ENCODE results near the gene DNAJC27.

The DNAJC27 gene

DNA sequence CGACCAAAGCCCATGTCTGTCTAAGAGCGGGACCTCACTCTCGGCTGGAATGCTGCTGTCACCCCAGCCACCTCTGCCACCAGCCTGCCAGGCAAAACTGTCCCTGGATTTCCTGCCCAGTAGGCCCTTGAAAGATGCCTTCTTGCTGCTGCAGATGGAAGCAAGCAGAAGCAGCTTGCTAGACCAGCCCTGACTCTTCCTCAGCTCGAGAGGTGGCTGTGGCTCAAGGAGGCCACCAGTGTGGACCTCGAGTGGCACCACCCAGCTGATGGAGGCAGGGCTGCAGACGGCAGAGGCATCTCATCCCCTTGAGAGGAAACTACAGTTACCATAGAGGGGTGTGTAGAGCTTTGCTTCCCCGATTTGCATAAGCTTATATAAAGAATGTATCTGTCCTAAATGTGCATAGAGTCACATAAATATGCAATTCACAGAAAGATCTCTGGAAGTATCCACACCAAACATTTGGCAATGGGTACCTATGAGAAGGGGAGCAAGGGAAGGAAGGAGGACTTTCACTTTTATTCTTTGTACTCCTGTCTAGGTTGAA is 72.3 kb downstream of the DNAJC27 start:
- DNase-seq = no peak

DNA sequence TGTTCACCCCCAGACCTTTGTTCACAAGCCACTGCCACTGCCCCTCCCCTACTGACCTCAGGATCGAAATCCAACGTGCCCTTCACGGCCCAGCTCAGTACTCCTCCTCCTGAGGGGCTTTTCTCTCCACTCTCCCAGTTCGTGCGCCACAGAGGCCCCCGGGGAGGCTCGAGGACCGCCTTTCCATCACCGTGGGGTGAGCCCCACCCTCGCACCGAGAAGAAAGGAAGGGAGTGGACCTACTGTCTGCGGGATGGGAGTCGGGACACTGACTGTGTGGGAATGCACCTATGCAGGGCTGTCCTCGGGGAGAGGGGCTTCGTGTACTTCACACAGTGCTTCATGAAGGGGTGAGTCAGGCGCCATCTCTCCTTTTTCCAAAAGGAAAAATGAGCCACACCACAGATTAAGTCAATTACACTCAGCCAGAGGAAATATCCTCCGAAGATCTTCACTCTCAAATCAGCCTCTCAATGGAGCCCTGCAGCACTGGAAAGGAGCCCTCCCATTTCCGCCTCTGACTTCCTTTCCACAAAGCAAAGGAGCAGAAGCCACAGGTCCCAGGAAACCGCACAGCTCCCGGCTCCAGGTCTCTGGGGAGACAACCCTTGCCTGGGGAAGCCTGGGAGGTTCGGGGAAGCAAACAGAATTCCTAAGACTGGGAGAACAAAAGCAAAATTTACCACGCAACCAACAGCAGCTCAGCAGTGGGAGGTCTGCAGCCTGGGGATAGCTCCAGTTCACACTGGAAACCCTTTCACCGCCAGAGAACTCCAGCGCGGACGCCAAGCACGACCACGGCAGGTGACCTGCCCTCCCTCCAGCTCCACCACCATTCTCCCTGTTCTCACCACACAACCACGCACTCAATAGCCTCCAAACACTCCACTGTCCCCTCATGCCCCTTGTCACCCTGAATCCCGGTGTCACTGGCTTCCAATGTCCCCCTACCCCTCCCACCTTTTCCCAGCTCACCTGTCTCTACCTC is 73.3 kb downstream of the DNAJC27 start:
- no peak for DNase-seq

DNA sequence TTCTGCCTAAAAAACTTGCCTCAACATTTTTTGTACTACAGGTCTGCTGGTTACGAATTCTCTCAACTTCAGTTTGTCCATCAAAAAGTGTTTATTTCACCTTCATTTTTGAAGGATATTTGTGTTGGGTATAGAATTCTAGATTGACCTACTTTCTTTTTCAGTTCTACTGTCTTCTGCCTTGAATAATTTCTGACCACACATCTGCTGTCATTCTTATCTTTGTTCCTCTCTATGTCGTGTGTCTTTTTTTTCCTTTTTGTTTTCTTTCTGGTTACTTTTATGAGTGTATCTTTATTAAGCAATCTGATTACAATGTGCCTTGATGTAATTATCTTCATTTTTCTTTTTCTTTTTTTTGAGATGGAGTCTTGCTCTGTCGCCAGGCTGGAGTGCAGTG is 77.0 kb downstream of the DNAJC27 start:
- no peak for DNase-seq

GRCh38 chr2:24893934-24894333 is 77.8 kb downstream of the DNAJC27 start:
- no peak for DNase-seq

Data from NCI-H2081 treated with DMSO at 0.1 percent for 48 hours (cell line).